KG1 (cell line): ENCODE data around the gene PRDX2.

Source experiments
- DNase-seq: peaks from one replicate; lab custom pipeline; 2025; lab: John Stamatoyannopoulos, UW

The PRDX2 gene

GRCh38 chr19:12792051-12792852 is 9.3 kb downstream of the PRDX2 start:
- peak; percentile 32 for DNase-seq

DNA sequence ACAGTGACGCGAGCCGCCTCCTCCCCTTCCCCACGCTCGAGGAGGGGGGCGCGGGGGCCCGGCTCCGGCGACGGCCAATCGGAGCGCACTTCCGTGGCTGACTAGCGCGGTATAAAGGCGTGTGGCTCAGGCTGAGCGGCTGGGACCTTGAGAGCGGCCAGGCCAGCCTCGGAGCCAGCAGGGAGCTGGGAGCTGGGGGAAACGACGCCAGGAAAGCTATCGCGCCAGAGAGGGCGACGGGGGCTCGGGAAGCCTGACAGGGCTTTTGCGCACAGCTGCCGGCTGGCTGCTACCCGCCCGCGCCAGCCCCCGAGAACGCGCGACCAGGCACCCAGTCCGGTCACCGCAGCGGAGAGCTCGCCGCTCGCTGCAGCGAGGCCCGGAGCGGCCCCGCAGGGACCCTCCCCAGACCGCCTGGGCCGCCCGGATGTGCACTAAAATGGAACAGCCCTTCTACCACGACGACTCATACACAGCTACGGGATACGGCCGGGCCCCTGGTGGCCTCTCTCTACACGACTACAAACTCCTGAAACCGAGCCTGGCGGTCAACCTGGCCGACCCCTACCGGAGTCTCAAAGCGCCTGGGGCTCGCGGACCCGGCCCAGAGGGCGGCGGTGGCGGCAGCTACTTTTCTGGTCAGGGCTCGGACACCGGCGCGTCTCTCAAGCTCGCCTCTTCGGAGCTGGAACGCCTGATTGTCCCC is 10.1 kb downstream of the PRDX2 start, which contains the start of gene JUNB:
Gene JUNB, plus strand, starts transcription at position 142 of the 706 bp plus-strand sequence. Its CDS starts 286 bp downstream, at position 428.
- DNase-seq, result peak; percentile 78

DNA sequence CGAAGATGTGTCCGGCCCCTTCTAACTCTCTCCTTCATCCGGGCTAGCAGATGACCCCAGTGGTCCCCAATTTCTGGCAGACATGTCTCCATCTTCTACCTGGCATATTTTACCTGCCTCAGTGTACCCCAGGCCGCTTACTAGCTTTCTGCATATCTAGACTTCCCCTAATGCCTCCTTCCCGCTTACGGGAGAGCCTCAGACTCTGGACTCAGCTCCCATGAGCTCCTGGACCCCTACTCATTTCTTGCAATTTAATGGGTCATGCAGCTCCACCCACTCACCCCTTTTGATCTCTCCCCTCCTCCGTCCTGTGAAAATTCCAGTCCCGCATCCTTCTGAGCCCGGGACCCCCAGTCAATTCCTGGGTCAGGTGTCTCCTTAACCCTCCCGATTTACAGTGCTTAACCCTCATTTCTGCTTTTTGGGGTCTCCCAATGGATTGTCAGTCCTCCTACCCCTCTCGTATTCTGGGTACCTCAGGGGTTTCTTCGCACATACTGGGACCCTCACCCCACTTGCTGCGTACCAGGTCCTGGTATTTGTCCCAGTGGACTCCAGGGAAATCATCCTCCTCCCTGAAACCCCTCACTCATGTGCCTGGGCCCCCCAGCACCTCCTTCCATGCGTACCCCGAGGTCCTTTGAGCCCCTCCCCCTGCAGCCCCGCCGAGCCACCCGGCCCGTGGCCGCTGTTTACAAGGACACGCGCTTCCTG is 10.8 kb downstream of the PRDX2 start:
- DNase-seq, result no peak

GRCh38 chr19:12789904-12790619 is 11.5 kb downstream of the PRDX2 start:
- peak; percentile 90 for DNase-seq

DNA sequence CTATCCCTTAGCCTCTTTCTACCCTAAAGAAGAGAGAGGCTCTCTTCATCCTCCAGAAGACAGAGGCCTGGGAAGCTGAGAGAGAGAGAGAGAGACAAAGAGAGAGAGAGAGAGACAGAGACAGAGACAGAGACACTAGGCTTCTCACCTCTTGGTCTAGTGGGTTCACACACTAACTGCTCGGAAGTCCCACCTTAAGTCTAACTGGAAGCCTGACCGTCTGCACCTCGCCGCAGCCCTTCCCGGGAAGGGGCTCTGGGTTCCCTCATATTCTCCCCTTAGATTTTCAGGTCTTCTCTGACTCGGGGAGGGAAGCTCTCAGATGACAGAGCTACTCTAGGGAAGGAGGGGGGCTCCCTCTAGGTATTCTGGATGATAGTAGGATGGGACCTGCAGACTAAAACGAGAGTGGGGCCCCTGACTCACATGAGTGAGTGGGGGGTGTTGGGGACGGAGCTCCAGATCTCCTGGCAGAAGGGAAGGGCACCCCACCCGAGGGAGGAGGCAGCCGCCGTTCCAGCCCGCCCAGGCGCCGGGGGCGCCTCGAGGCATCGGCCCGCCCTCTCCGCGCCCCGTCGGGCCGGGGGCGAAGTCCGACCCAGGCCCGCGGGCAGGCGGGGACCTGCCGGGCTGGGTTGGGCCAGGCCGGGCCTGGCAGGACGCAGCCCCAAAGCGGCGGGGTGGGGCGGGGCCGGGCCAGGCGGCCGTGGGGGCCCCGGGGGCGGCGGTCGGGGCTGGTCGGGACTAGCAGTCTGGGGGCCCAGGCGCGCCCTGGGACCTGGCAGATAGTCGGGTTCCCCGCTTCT is 12.3 kb downstream of the PRDX2 start:
- no peak for DNase-seq

- peak; percentile 45 for DNase-seq
Observed at GRCh38 chr19:12788682-12789097, 12.9 kb downstream of the PRDX2 start.

DNA sequence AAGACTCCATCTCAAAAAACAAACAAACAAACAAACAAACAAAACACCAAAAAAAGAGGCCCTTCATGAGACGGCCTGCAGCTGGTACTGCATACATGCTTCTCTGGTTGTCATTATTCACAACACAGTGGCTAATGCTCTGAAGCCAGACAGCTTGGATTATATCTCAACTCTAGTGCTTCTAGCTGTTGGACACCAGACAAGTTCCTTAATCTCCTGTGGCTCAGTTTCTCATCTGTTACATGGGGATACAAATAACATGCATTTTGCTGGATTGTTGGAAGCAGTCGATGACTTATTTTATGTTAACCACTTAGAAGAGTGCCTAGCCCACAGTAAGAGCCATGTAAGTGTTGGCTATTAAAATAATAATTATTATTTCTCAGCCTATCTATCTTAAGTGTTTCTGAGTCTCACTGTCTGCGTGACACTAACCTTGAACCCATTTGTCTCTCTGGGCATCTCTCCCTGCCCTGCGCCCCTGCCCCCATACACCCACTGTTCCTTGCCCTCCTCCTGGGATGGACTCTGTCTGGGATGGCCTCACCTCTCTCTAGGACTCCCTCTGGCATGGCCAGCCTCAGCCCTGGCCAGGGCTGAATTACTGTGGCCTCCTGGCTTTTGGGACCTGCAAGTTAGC is 13.4 kb downstream of the PRDX2 start:
- DNase-seq, result no peak

DNA sequence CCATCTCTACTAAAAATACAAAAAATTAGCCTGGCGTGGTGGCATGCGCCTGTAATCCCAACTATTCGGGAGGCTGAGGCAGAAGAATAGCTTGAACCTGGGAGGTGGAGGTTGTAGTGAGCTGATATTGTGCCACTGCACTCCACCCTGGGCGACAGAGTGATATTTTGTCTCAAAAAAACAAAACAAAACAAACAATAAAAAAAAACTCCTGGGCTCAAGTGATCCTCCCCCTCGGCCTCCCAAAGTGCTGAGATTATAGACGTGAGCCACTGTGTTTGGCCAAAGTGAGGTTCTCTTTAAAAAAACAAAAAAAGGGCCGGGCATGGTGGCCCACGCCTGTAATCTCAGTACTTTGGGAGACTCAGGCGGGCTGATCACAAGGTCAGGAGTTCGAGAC is 14.1 kb downstream of the PRDX2 start:
- no peak for DNase-seq

DNA sequence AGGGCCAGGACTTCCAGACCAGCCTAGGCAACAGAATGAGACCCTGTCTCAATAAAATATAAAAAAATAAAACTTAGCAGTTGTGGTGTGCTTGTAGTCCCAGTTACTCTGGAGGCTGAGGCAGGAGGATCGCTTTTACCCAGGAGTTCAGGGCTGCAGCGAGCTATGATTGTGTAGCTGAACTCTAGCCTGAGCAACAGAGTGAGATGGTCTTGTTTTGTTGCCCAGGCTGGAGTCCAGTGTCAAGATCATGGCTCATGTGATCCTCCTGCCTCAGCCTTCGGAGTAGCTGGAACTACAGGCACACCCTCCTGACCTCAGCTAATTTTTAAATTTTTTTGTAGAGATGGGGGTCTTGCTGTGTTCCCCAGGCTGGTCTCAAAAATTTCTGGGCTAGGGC is 14.6 kb downstream of the PRDX2 start:
- no peak for DNase-seq

GRCh38 chr19:12786141-12786870 is 15.3 kb downstream of the PRDX2 start:
- DNase-seq, result peak; percentile 43

DNA sequence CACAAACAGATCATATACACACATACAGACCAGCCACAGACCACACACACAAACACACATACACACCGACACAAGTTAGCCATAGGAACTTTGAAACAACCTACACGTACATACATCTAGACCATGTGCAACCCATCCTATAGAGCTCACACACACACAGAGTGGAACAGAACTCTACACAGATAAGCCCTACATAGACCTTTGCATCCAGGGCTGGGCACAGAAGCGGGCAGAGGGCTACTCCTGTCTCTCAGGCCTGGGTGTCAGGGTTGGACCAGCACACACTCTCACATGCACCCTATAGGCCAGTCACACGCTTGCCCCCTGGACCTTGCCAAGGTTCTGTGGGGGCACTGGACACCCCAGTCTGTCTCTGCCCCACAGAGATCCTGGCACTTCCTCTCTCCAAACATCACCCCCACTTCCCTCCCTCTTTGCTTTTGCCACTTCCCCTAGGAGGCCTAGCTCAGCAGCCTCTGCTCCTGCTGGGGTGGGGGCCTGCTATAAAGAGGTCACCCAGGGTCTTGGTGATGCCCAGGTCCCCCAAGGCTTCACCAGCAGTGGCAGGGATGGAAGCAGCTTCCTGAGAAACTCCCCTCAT is 16.1 kb downstream of the PRDX2 start:
- DNase-seq, result peak; percentile 48

DNA sequence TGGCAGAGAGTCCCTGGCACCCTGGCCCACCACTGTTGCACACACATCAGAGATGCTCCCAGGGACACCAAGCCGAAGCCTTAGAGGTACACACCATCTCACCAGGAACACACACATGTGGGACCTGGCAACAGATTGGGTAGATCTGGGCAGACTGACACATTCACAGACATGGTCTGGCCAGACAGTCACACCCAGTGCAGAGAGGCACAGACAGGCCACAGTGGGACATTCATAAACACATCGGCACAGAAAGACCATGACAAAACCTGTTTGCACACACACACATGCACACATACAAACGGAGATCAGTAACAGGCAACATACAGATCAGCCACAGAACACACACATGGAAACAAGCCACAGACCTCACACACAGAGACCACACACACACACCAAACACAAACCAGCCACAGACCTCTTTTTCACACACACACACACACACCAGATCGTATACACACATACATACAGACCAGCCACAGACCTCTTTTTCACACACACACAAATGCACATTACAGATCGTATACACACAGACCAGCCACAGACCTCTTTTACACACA is 16.6 kb downstream of the PRDX2 start:
- DNase-seq, result no peak

- DNase-seq, result no peak
Observed at GRCh38 chr19:12784394-12784870, 17.2 kb downstream of the PRDX2 start.

- no peak for DNase-seq
Observed at GRCh38 chr19:12783849-12784393, 17.7 kb downstream of the PRDX2 start.

DNA sequence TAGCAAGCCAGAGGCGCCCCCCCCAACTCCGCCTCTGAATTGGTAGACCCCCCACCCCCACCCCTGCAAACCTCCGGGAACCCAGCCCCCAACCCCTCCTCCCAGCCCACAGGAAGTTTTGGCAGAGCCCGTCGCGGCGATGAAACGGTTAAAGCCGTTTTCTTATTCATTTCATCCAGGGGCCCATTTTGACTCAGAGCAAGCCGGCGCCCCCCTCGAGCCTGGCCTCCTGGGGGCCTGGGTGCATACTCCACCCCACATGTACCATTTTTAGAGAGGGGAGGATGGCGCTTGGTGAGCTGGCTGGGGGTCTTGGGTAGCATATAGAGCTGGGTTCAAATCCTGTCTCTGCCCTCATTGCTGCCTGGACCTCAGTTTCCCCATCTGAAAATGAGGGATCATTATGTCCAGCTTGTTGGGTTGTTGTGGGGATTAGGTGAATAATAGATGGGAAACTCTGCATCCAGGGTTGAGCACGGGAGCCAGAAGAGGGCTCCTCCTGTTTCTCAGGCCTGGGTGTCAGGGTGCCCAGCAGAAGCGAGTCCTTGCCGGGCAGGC is 18.2 kb downstream of the PRDX2 start:
- DNase-seq, result no peak

GRCh38 chr19:12782424-12783290 is 18.9 kb downstream of the PRDX2 start:
- peak; percentile 63 for DNase-seq

GRCh38 chr19:12782174-12782423 is 19.5 kb downstream of the PRDX2 start:
- DNase-seq, result no peak
